ENCODE measurements around the gene OBP2A. TPM values are rescaled to one million over a fixed set of nuclear protein-coding genes. Genes with fewer than 3 reads are reported as not detected.

The OBP2A gene
- total and polyA plus RNA-seq, 2 donors (not counting 1 experiment from before 2014, with no cell fraction given): not detected

GRCh38 chr9:135523521-135524129, 22.3 kb upstream of the OBP2A start:
- no peak overlapping the region for H3K4me2 ChIP-seq (replicated peaks; ENCODE audit: low read depth, low read length, poor library complexity, severe bottlenecking)
- CTCF ChIA-PET: no interaction called here
- H3K27ac Mint-ChIP-seq: no peak overlapping the region
- H3K9me3 ChIP-seq (ENCODE audit: control extremely low read depth in 1 of 3, control insufficient read depth in 2 of 3, insufficient read depth in 1 of 3, low read length in 2 of 3): peaks cover 0 to 8% (median 0%) of the 10 kb centered on the region in 3 donors
- TF ChIP-seq EZH2 (IDR thresholded peaks at IDR 0.05; ENCODE audit: borderline replicate concordance, insufficient read depth, low read depth, low read length, poor library complexity, severe bottlenecking) (no peak), CTCF (IDR thresholded peaks at IDR 0.05) (no peak)
- no peaks in the 10 kb centered on the region for H3K27me3 ChIP-seq (replicated peaks in 1 of 4; ENCODE audit: control extremely low read depth in 1 of 4, control insufficient read depth in 3 of 4, insufficient read depth in 4 of 4, low read length in 3 of 4)
- H3K27ac ChIP-seq (ENCODE audit: low read length in 2 of 2): no peak overlapping the region
- H3K4me1 Mint-ChIP-seq: no peaks in the 10 kb centered on the region
- peaks cover 4% of the 10 kb centered on the region for H3K27me3 Mint-ChIP-seq
- intact Hi-C loops (cut with micrococcal nuclease): no loop called here
- H3K9me3 Mint-ChIP-seq (ENCODE audit: insufficient read depth): no peaks in the 10 kb centered on the region
- H2AFZ ChIP-seq (ENCODE audit: insufficient read depth, low read depth, low read length, poor library complexity, severe bottlenecking): no peak overlapping the region
- no peaks in the 10 kb centered on the region for H3K4me1 ChIP-seq (ENCODE audit: control insufficient read depth in 2 of 2, insufficient read depth in 2 of 2, low read length in 2 of 2)
- no peaks in the 10 kb centered on the region for H3K79me2 ChIP-seq (ENCODE audit: control insufficient read depth, insufficient read depth, low read length)
- no peak for DNase-seq
- no peaks in the 10 kb centered on the region for H4K20me1 ChIP-seq (ENCODE audit: control insufficient read depth, insufficient read depth, low read length, poor library complexity, severe bottlenecking)
- no peak for ATAC-seq (ENCODE audit: low read depth)
- H3K36me3 ChIP-seq (replicated peaks in 1 of 2; ENCODE audit: control extremely low read depth in 1 of 2, control insufficient read depth in 1 of 2, extremely low read depth in 1 of 2, insufficient read depth in 2 of 2, low read length in 1 of 2): no peaks in the 10 kb centered on the region
- H3K9ac ChIP-seq (ENCODE audit: low read length): no peak overlapping the region
- POLR2A ChIA-PET: no interaction called here
- H3K4me3 ChIP-seq (ENCODE audit: control extremely low read depth in 1 of 5, extremely low read depth in 1 of 5, insufficient read depth in 1 of 5, low read depth in 2 of 5, low read length in 4 of 5): no peak overlapping the region
- WGBS (ENCODE audit: insufficient coverage): 86% methylated on average over 19 of the region's 21 CpGs
- no peak overlapping the region for H3K4me3 Mint-ChIP-seq

- no peak for DNase-seq
Observed at GRCh38 chr9:135524130-135524861, 21.6 kb upstream of the OBP2A start.

More at GRCh38 chr9:135524130-135524861, 21.6 kb upstream of the OBP2A start:
- H3K36me3 ChIP-seq (replicated peaks in 1 of 2; ENCODE audit: control extremely low read depth in 1 of 2, control insufficient read depth in 1 of 2, extremely low read depth in 1 of 2, insufficient read depth in 2 of 2, low read length in 1 of 2): no peaks in the 10 kb centered on the region
- no peaks in the 10 kb centered on the region for H3K4me1 ChIP-seq (ENCODE audit: control insufficient read depth in 2 of 2, insufficient read depth in 2 of 2, low read length in 2 of 2)
- H3K4me3 Mint-ChIP-seq: no peak overlapping the region
- H3K27ac ChIP-seq (ENCODE audit: low read length in 2 of 2): no peak overlapping the region
- TF ChIP-seq EZH2 (IDR thresholded peaks at IDR 0.05; ENCODE audit: borderline replicate concordance, insufficient read depth, low read depth, low read length, poor library complexity, severe bottlenecking) (no peak), CTCF (IDR thresholded peaks at IDR 0.05) (no peak)
- no peak overlapping the region for H2AFZ ChIP-seq (ENCODE audit: insufficient read depth, low read depth, low read length, poor library complexity, severe bottlenecking)
- H3K9me3 Mint-ChIP-seq (ENCODE audit: insufficient read depth): no peaks in the 10 kb centered on the region
- H3K27ac Mint-ChIP-seq: no peak overlapping the region
- H4K20me1 ChIP-seq (ENCODE audit: control insufficient read depth, insufficient read depth, low read length, poor library complexity, severe bottlenecking): no peaks in the 10 kb centered on the region
- H3K4me1 Mint-ChIP-seq: no peaks in the 10 kb centered on the region
- H3K79me2 ChIP-seq (ENCODE audit: control insufficient read depth, insufficient read depth, low read length): no peaks in the 10 kb centered on the region
- H3K27me3 ChIP-seq (replicated peaks in 1 of 4; ENCODE audit: control extremely low read depth in 1 of 4, control insufficient read depth in 3 of 4, insufficient read depth in 4 of 4, low read length in 3 of 4): no peaks in the 10 kb centered on the region
- no peak for ATAC-seq (ENCODE audit: low read depth)
- H3K9me3 ChIP-seq (ENCODE audit: control extremely low read depth in 1 of 3, control insufficient read depth in 2 of 3, insufficient read depth in 1 of 3, low read length in 2 of 3): peaks cover 0 to 8% (median 0%) of the 10 kb centered on the region in 3 donors
- ChIA-PET POLR2A (no interaction called here), CTCF (no interaction called here)
- H3K4me2 ChIP-seq (replicated peaks; ENCODE audit: low read depth, low read length, poor library complexity, severe bottlenecking): no peak overlapping the region
- no peak overlapping the region for H3K9ac ChIP-seq (ENCODE audit: low read length)
- intact Hi-C loops (cut with micrococcal nuclease): no loop called here
- H3K27me3 Mint-ChIP-seq: peaks cover 4% of the 10 kb centered on the region
- WGBS (ENCODE audit: insufficient coverage): 85% methylated on average over 27 of the region's 27 CpGs
- H3K4me3 ChIP-seq (ENCODE audit: control extremely low read depth in 1 of 5, extremely low read depth in 1 of 5, insufficient read depth in 1 of 5, low read depth in 2 of 5, low read length in 4 of 5): no peak overlapping the region
